Glomerular endothelial cell (primary cell): ENCODE results near the gene GPR37L1. TPM values are rescaled to one million over a fixed set of nuclear protein-coding genes. Genes with fewer than 3 reads are reported as not detected.
"Not testable (repeated sequence)": the region's sequence is repeated elsewhere in the genome, so short reads cannot be mapped to it uniquely, and the experiment has no call there.

Source experiments
- DNase-seq: peaks from one replicate; pipeline ENCODE4 v3.0.0-alpha.2; 2011; ENCODE audit warnings: low read depth, low spot score; ENCODE audit errors: extremely low read depth
- total RNA-seq: library from RNA; depleted of rRNA; stranded (reverse); fragments of >200 nt; gene quantifications from 2 replicates; pipeline ENCODE4 v1.2.3, GENCODE V29; 2015

The GPR37L1 gene
- total RNA-seq, 1 donor from 2014 or later = 0.06 TPM

DNA sequence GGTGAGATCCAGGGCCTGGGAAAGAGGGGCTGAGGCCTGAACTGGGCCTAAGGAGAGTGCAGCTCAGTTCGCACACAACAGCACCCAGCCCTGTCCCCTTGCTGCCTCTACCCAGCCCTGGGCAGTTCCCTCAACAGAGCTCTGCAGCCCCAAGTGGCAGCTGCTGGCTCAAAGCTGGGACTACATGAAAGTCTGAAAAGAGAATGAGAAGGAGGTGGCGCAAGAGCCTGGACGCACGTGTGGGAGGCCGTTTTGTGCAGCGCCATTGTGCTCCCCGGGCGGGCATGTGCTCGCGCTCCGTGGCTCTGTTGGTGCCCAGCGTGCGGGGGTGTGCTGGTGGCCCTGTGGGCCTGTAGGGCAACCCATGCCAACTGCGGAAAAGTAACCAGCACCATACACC, 10.3 kb downstream of the GPR37L1 start:
- no peak for DNase-seq

GRCh38 chr1:202133496-202133895, 10.8 kb downstream of the GPR37L1 start:
- DNase-seq = no peak

- DNase-seq = no peak
Measured at GRCh38 chr1:202133989-202134388, 11.3 kb downstream of the GPR37L1 start.

DNA sequence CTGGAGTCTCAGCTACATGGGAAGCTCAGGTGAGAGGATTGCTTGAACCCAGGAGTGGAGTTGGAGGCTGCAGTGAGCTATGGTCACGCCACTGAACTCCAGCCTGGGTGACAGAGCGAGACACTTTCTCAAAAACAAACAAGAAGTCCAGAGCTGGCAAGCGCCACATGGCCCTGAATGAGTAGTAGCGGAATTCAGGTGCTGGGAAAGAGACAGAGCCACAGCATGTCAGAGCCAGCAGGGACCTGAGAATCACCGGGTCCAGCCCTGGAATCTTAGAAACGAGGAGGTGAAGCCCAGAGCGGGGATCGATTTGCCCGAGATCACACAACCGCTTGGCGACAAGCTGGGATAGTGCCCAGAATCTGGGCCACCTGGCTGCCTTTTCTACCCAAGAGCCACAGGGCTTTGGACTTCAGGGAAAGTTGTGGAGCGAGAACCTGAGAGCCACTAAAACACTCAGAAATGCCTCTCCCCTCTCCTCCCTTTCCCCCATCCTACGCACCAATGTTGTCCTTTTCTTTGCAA, 12.0 kb downstream of the GPR37L1 start:
- DNase-seq = no peak

DNA sequence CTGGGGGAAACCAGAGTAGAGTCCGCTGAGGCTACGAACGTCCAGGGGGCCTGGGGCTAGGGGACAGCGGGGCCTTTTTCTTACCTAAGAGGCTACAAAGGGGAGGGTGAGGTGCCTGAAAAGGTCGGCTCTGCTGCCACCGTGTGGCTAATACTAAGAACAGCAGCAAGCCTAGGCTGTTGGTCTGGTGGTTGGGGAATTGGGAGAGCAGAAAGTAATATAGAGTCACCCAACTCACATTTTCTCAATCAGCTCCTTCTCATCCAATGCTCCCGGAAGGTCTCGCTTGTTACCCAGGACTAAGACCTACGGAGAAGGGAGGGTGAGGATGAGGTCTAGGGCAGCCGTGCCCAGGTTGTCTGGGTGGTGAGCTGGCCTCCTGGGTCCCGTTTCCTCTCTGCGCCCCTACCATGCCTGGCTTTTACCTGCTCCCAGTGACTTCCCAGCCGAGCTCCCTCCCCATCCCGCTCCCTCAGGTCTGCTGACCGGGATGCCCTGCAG, 12.6 kb downstream of the GPR37L1 start:
- no peak for DNase-seq

DNA sequence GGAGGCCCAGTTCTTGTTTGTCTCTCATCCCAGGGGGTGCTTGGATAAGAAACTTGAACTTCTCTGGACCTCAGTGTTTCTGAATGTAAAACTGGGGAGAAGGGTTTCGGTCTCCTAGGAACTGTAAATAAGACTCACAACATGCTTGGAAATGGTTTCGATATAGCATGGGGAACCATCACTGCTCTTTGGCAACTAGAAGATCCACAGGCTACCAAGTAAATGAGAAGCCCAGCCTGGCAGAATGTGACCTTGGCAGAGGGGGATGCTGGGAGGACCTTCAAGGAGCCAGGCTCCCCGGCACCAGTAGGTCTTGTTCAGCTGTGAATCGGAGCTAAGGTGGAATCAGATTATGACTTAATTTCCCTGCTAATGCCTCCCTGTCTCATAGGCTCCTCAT, 18.1 kb downstream of the GPR37L1 start:
- no peak for DNase-seq

GRCh38 chr1:202141468-202141867, 18.8 kb downstream of the GPR37L1 start:
- not testable (repeated sequence) for DNase-seq

DNA sequence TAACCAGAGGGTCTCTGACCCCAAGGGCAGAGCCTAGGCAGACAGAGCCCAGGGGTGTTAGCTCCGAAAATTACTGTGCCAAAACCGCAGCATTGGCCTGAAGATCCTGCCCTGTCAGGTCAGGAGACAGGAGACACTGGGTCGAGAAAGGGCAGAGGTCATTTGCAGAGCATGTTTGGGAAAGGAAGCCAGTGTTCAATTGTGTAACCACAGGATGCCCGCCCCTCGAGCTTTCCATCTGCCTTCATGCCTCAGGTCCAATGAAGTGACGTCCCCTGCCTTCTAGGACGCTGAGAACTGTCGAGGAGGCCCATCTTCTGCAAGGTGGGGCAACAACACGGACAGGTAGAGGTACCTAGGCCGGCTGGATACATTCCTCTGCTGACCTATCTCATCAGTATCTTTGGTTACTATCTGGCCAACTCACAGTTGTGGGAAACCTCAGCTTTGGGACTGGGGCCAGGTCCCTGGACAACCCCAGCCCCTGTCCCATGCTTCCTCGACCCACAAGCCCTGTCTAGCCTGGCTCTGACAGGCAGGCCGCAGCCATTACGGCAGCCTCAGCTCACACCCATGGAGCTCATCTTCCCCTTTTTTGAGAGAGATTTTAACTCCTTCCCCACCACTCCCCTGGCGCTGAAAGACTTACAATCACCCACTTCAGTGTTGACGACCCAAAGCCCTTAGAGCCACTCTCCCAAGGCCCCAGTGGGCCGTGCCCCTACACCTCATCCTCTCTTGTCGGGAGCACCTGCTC, 20.5 kb downstream of the GPR37L1 start:
- DNase-seq = no peak

DNA sequence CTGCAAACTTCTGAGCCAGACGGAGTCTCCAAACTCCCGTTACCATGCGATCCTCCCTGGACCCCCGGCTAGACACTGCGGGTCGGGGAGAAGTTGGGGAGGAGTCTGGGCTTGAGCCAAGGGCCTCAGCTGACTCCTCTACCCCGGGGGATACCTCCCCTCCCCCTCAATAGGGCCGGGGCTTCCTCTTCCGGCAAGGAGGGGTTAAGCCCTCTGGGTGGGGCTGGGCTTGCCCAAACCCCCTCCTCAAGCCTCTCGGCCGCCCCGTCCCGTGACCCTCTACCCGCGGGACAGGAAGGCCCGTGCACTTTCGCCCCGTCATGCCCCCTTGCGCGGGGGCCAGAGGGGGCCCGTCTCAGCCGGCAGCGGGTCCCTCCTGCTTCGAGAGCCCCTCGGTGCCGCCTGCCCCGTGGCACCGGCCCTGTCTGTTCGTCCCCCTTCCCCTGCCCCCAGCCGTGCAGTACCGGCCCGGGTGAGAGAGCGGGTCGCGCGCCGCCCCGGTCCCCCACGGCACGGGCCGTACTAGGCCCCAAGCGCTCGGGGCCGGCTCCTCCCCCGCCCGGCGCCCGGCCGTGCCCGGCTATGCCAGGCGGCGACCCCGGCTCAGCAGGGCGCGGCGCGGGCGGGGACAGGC, 21.2 kb downstream of the GPR37L1 start:
- DNase-seq = no peak

DNA sequence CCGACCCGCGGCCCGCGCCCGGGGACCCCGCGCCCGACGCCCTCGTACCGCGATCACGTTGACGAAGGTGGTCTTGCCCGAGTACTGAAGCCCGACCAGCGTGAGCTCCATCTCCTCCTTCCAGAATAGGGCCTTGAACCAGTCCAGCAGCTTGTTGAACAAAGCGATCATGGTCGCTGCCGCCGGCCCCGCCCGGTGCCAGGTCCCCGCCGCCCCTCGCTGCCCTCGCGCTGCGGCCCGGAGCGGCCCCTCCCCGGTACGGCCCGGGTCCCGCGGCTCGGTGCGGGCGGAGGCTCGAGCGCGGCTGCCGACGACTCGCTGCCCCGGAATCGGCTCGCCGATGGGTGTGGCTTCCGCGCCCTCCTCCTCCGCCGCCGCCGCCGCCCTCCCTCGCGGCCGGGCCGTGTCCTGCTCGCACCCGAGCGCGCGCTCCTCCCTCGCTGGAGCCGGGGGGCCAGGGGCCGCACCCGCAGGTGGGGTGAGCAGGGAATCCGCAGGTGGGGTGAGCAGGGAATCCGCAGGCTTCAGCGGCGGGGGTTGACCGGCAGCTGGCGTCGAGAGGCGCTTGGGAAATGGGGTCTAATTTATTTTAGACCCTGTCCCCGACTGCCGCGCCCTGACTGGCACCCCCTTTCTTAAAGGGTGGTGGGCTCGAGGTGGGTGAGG, 21.8 kb downstream of the GPR37L1 start, which contains the start of gene ARL8A:
Gene ARL8A, minus strand, starts transcription at position 336 of the 666 bp plus-strand sequence. Its CDS starts 165 bp downstream, at position 171.
- DNase-seq = no peak

DNA sequence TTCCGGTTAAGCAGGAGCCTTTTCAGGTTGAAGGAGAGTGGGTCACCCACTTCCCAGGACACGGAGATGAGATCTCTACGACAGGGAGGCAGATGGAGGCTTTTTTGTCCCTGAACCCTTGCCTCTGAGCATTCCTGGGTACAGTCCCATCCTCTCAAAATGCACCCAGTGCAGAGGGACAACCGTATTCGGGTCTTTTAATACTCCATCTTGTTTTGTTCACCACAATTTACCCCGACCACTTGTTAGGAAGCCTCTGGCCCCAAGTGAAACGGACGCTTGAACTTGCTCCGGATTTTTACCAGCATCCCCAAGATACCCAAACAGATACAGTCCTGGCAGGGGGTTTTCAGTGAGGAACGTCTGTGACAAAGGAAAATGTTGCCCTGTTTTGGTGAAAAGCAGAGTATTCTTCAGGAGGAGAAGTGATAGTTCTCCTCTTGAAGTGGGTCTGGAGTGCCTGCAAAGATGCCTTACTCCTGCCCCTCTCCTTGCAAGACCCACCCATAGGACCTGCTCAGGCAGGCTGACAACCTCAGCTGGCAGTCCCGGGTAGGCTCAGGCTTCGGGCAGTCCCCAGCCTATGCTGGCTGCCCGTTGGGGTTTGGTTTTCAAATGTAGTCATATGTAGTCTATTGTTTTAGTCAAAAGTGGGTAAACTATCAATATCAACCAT, 22.5 kb downstream of the GPR37L1 start:
- no peak for DNase-seq

GRCh38 chr1:202145744-202146140, 23.0 kb downstream of the GPR37L1 start:
- DNase-seq = not testable (repeated sequence)

GRCh38 chr1:202146279-202146678, 23.6 kb downstream of the GPR37L1 start:
- no peak for DNase-seq

GRCh38 chr1:202146993-202147392, 24.3 kb downstream of the GPR37L1 start:
- DNase-seq = no peak

DNA sequence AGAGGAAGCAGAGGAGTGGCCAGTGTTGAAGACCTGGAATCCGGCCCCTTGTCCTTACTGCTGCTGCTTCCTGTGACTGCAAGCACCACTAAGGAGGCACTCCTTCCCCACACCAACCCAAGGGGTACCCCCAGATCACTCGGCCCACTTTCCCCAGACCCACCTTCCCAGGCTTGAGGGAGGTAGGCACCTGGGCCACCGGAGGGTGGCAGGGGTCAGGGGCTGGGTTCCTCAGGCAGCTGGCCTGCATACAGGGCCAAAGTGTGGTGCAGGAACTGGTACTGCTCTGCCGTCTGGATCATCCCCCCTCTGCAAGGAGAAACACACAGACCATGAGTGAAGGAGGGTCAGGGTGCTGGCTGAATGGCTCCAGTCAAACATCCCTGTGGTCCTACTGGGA, 25.7 kb downstream of the GPR37L1 start:
- DNase-seq = no peak

GRCh38 chr1:202149566-202149965, 26.8 kb downstream of the GPR37L1 start:
- no peak for DNase-seq

- DNase-seq = no peak
Measured at GRCh38 chr1:202150187-202150586, 27.5 kb downstream of the GPR37L1 start.

DNA sequence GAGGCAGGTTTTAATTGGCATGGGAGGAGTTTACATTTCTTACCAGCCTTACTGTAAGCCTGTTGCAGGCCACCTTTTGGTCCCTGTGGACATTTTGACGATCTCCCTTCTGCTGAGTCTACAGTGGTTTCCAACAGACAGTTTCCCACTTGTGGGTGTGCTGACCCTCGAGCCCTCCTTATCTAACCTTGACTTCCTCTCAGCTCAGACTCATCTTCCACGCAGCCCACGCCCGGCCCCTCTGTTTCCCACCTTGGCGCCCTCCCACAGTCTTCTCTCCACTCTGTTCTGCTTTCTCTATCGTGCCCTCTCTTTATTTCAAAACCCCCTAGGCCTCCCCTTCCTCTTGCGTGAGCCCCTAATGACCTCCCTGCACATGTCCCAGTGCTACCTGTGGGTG, 27.9 kb downstream of the GPR37L1 start:
- no peak for DNase-seq

GRCh38 chr1:202151045-202151444, 28.3 kb downstream of the GPR37L1 start:
- DNase-seq = no peak

DNA sequence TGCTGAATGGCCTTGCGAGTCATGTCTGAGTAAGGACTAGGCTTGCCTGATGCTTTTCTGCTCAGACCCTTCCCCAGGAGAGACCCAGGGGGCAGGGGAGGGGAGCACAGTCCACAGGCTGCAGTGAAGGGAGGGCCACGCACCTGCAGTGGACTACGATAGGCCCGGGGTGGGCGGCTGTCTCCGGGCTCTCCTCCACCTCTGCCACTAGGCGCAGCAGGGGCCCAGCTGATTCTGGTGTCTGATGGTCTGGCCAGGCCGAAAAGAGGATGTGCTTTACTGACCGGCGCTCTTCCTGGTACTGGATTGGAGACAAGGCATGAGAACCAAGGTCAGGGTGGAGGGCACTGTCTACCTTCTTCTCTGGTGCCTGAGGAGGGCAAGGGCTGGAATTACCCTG, 29.7 kb downstream of the GPR37L1 start:
- no peak for DNase-seq

DNA sequence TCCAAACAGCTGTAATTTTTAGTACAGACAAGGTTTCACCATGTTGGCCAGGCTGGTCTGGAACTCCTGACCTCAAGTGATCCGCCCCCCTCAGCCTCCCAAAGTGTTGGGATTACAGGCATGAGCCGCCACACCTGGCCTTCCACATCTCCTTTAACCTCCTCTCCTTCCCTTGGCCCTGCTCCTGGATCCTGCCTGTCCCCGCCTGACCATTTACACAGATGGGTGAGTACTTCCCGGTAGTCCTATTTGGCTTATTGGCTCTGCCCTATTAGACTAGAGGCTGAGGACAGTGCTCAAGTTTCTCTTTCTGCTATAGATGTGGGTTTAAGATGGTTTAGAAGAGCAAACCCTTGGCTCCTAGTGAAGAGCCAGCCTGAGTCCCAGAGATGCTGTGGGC, 30.6 kb downstream of the GPR37L1 start:
- no peak for DNase-seq
